GM18873 (cell line): ENCODE measurements around the gene CLEC2D.
"Not testable (repeated sequence)": the region's sequence is repeated elsewhere in the genome, so short reads cannot be mapped to it uniquely, and the experiment has no call there.

Experiments
- ATAC-seq: cut with Tn5 transposase; IDR thresholded peaks from one replicate; pipeline ENCODE4 v1.9.1; 2021; ENCODE audit warnings: mild to moderate bottlenecking, moderate library complexity, moderate number of reproducible peaks; ENCODE audit not compliant: unreplicated experiment, low FRiP score

CLEC2D gene

GRCh38 chr12:9699269-9699897 is 29.9 kb downstream of the CLEC2D start:
- no peak for ATAC-seq

DNA sequence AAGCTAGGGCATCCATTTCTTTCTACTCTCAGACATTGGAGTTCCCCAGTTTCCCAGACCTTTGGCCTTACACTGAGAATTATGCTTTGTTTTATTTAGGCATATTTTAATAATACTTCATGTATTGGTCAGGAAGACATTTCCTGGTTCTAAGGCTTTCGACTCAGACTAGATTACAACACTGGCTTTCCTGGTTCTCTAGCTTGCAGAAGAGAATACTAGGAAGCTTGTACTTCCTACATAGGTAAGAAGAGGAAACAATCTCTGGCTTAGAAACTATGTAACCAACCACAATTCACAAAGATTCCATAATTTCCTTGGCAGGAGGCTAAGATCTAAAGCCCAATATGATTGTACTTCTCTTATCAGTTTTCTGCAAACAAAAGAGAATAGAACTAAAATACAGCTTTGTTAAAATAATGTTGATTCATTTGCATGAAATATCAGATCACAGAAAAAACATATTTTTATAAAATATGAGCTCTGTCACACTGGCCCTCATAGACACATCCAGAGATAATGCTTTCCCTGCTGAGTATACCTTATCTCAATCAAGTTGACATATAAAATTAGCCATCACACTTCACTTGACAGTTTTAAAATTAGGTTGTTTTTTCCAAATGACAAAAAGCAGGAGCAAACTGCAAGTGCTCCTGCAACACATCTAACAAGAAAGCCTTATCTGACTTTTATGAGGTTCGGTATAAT is 30.5 kb downstream of the CLEC2D start:
- no peak for ATAC-seq

GRCh38 chr12:9700606-9700956 is 31.1 kb downstream of the CLEC2D start:
- ATAC-seq, result no peak

DNA sequence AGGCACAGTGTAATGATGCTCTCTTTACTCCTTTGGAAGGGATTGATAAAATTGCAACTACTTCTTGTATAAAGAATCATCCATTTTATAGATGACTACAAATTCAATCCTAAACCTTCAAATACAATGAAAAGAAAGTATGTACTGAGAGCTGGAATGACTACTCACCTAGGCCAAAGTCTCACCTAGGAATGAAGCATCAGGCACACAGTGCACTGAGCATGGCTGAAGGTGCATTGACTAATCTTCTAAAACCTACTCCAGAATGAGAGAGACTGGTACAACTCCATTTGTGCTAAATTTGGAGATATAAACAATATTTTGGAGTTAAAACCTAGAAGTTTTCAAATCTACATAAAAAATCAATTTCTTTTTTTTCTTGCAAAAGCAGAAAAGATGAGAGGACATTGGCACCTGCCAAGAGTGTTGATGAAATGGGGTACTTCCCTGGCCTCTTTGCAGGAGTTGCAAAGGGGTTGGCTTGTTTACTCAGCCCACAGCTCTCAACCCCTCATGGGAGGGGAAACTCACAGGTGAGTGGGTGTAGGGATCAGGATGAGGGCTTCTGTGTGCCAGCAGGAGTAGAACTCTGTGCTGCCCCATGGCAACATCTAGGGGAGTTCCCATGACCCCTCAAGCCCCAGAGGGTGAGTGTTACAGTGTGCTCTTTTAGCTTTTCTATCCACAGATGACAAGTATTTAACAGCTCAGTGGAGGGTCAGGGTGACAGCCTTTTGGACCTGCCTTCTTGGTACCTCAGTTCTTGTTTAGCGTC is 32.1 kb downstream of the CLEC2D start:
- ATAC-seq, result no peak

GRCh38 chr12:9702255-9702654 is 32.7 kb downstream of the CLEC2D start:
- no peak for ATAC-seq

DNA sequence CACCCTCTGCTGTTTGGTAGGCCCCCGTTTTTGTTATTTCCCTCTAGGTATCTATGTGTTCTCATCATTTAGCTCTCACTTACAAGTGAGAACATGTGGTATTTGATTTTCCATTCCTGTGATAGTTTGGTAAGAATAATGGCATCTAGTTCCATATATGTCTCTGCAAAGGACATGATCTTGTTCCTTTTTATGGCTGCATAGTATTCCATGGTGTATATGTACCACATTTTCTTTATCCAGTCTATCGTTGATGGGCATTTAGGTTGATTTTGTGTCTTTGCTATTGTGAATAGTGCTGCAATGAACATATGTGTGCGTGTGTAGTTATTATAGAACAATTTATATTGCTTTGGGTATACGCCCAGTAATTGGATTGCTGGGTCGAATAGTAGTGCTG is 35.0 kb downstream of the CLEC2D start:
- ATAC-seq, result not testable (repeated sequence)

DNA sequence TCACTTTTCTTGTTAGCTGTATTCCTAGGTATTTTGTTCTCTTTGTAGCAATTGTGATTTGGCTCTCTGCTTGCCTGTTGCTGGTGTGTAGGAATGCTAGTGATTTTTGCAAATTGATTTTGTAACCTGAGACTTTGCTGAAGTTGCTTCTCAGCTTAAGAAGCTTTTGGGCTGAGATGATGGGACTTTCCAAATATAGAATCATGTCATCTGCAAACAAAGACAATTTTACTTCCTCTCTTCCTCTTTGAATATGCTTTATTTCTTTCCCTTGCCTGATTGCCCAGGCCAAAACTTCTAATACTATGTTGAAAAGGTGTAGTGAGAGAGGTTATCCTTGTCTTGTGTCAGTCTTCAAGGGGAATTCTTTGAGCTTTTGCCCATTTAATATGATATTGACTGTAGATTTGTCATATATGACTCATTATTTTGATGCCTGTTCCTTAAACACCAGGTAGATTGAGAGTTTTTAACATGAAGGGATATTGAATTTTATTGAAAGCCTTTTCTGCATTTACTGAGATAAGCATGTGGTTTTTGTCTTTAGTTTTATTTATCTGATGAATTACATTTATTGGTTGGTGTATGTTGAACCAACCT is 36.7 kb downstream of the CLEC2D start:
- no peak for ATAC-seq

DNA sequence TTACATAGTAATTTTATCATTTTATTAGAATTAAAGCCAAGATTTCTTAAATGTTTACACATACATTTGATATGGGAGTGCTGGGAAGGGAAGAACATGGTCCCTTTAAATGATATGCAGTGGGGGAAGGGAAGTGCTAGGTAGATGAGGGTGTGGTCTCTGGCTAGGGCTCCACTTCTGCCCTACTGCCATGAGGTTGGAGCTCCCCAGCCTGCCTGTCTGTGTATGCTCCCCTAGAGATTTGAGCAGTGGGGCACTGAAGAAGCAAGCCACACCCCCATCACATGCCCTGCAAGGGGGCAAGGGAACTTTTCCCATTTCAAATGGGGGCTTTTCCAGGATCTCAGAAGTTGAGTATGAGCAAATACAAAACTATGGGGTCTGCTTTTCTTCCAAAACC is 37.8 kb downstream of the CLEC2D start:
- ATAC-seq, result no peak

DNA sequence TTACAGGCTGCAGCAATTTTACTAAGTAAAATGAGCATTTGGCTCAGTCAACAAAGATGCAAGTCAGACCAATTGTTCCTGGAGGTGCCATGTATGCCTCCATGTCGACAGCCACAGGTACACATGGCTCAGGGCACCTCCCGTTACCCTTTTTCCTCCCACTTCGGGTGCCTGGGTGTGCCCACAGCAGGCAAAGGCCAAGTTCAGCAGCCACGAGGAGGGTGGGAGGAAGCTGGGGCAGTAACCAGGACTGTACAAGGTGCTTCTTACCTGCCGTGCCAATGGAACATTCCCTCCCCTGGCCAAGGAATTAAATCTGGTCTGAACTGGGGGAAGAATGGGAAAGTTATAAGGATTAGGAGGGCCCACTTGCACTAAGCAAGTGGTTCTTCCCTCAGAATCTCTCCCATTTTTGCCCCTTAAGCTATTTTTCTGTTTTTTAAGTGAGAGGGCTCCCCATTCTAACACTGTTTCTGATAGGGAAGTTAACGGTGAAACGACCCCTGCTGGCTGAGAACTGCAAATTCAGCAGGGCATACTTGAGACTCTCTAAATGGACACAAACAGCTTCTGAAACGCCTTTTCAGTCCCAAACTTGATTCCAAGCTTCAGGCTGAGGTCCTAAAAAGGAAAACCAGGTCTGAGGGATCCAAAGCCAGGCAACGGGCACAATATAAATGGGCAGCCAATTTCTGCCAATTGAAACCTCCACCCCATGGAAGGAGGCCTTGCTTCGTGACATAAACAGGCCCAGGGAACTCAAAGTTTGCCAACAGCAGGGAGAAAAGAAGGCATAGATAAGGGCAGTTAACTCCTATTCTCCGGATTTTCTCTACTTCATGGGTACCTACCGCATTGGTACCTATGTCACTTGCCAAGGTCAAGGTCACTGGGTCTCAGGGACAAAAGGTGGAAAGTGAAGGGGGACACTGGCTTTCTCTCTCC is 38.6 kb downstream of the CLEC2D start:
- ATAC-seq, result no peak

- ATAC-seq, result no peak
Measured at GRCh38 chr12:9708853-9709252, 39.3 kb downstream of the CLEC2D start.

GRCh38 chr12:9710584-9711375 is 41.3 kb downstream of the CLEC2D start:
- ATAC-seq, result no peak

GRCh38 chr12:9711664-9712063 is 42.2 kb downstream of the CLEC2D start:
- ATAC-seq, result no peak

GRCh38 chr12:9713032-9713558 is 43.6 kb downstream of the CLEC2D start:
- ATAC-seq, result peak; percentile 86

DNA sequence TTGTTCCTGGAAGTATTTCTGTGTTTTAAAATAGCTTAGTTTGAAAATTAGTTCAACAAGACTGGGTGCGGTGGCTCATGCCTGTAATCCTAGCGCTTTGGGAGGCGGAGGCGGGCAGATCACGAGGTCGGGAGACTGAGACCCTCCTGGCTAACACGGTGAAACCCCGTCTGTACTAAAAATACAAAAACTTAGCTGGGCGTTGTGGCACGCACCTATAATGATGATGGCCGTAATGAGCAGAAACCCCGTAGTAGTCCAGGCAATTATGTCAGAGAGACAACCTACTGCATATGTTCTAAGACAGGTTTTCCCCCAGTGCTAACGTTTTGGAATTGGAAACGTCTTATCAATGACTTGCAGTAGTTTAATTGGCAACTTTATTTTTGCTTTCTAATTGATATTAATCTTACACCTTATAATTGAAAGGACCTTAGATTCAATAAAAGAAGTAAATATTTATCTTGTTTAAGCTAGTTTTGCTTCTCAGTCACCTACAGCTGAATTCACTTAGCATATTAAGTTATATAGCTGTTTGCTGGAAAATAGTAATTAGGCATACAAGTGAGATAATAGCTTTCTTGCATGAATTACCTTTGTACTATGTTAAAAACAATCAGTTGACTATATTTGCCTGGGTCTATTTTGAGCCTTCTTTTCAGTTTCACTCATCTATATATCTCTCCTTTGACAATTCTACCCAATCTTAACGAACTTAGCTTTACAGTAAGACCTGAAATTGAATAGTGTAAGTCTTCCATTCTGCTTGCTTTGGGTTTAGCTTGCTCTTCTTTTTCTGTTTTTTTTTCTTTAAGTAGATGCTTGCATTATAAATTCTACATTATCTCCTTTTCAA is 47.8 kb downstream of the CLEC2D start:
- no peak for ATAC-seq

- no peak for ATAC-seq
Measured at GRCh38 chr12:9718968-9719367, 49.5 kb downstream of the CLEC2D start.

GRCh38 chr12:9719790-9720189 is 50.3 kb downstream of the CLEC2D start:
- no peak for ATAC-seq

GRCh38 chr12:9721394-9722092 is 52.0 kb downstream of the CLEC2D start:
- ATAC-seq, result peak; percentile 46

DNA sequence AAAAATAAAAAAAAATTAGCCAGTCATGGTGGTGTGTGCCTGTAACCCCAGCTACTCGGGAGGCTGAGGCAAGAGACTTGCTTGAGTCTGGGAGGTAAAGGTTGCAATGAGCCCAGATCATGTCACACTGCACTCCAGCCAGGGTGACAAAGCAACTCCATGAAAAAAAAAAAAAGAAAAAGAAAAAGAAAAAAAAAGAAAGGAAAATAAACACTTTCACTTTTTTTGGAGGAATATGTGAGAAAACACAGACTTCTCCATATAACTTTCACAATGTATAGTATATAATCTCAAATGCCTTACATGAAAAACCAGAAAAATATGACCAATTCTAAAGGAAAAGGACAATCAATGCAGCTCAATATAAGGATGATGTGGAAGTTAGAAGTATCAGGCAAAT is 54.5 kb downstream of the CLEC2D start:
- no peak for ATAC-seq
